Fibroblast of lung (primary cell): ENCODE data around the gene WAS.
"Not testable (repeated sequence)": the region's sequence is repeated elsewhere in the genome, so short reads cannot be mapped to it uniquely, and the experiment has no call there.

Experiments
- CTCF ChIP-seq, 2 donors: IDR thresholded peaks in 1 of 2; conservative IDR thresholded peaks in 1 of 2; 1 replicate in 1 of 2; 2 replicates in 1 of 2; pipeline ENCODE4 v1.5.1; 2011 to 2012; ENCODE audit warnings: low read length in 2 of 2, control low read depth in 1 of 2, inconsistent platforms in 1 of 2, low read depth in 1 of 2, mild to moderate bottlenecking in 1 of 2
- EZH2 ChIP-seq: IDR thresholded peaks from 2 replicates; pipeline ENCODE4 v1.5.1; 2012; ENCODE audit warnings: low read length, control low read depth, mild to moderate bottlenecking; ENCODE audit errors: missing control alignments

GRCh38 chrX:48680925-48681324 lies 2.7 kb upstream of the WAS start:
- TF ChIP-seq CTCF (conservative IDR thresholded peaks at IDR 0.05 in 1 of 2, IDR thresholded peaks at IDR 0.05 in 1 of 2; ENCODE audit: low read depth in 1 of 2, low read length in 2 of 2); EZH2: not testable (repeated sequence)
